ENCODE data around the gene KCNIP4.

DNA sequence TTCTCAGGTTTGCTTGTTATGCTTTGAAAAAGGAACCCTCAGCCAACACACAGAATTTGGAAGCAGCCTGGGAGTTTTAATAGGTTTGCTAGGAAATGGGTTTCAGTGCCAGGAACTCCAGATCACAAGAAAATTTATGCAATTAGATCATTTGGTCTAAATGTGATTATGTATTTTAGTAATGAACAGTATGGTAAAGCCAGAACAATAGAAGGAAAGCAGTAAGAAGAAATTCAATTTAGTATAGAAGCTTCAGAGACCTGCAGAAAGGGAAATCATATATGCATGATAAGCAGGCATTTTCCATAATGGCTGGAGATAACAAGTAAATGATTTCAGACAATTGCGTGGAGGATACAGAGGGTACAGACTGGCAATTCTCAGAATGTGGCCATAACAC lies 184.7 kb downstream of the KCNIP4 start:
- TF ChIP-seq POLR2A (IDR thresholded peaks at IDR 0.05): no peak
- TF ChIP-seq, protein P1, sequence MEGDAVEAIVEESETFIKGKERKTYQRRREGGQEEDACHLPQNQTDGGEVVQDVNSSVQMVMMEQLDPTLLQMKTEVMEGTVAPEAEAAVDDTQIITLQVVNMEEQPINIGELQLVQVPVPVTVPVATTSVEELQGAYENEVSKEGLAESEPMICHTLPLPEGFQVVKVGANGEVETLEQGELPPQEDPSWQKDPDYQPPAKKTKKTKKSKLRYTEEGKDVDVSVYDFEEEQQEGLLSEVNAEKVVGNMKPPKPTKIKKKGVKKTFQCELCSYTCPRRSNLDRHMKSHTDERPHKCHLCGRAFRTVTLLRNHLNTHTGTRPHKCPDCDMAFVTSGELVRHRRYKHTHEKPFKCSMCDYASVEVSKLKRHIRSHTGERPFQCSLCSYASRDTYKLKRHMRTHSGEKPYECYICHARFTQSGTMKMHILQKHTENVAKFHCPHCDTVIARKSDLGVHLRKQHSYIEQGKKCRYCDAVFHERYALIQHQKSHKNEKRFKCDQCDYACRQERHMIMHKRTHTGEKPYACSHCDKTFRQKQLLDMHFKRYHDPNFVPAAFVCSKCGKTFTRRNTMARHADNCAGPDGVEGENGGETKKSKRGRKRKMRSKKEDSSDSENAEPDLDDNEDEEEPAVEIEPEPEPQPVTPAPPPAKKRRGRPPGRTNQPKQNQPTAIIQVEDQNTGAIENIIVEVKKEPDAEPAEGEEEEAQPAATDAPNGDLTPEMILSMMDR (IDR thresholded peaks at IDR 0.05): no peak
